Testis (tissue), 2 donors: ENCODE results near the gene LGALS4.

Source experiments
- POLR2A ChIP-seq: fragments of 450-650 bp; IDR thresholded peaks from one replicate; pipeline ENCODE4 v1.6.1; 2017; ENCODE audit warnings: antibody characterized with exemption, mild to moderate bottlenecking, moderate library complexity
- TF ChIP-seq, protein P1 (sequence below), 3 experiments: fragments of 450-650 bp in 2 of 3; fragments of 200-600 bp in 1 of 3; sonication (generic) in 1 of 3; IDR thresholded peaks; one replicate each; pipeline ENCODE4 v1.5.1; 2016 to 2019; ENCODE audit warnings: antibody characterized with exemption in 3 of 3, mild to moderate bottlenecking in 2 of 3, moderate library complexity in 1 of 3

DNA sequence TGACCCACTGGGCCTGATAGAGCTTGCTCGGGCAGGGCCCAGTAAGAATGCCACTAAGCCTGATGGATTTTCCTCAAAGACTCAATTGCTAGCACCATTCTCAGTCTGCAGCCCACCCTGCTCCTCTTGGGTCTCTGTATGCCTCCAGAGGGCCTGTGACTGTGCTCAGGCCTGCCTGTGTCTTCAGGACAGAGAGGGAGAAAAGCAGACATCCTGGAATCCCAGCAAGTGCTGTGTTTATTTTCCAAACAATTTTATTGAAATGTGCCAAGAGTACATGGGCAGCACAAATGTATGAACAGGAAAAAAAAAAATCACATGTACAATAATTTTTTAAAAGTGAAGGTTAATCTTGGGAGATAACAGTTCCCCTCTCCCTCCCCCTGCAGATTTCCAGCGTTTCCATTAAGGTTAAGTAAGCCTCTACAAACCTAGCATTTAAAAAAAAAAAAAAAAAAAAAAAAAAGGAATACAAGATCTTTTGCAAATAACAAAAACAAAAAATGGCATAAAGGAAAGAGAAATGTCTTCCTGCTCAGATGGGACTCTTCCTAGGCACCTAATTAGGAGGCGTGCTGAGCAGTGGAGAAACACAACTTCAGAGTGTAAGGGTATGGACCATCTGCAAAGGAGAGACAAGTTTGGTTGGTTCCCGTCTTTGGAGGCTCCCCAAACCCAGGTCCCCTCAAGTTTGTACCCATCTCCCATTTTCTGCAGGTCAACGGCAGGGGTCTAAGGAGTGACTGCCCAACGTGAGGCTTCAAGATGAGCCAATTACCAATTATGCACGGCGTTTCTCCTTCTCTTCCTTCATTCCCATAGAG, 23.6 kb upstream of the LGALS4 start:
- TF ChIP-seq, protein P1, sequence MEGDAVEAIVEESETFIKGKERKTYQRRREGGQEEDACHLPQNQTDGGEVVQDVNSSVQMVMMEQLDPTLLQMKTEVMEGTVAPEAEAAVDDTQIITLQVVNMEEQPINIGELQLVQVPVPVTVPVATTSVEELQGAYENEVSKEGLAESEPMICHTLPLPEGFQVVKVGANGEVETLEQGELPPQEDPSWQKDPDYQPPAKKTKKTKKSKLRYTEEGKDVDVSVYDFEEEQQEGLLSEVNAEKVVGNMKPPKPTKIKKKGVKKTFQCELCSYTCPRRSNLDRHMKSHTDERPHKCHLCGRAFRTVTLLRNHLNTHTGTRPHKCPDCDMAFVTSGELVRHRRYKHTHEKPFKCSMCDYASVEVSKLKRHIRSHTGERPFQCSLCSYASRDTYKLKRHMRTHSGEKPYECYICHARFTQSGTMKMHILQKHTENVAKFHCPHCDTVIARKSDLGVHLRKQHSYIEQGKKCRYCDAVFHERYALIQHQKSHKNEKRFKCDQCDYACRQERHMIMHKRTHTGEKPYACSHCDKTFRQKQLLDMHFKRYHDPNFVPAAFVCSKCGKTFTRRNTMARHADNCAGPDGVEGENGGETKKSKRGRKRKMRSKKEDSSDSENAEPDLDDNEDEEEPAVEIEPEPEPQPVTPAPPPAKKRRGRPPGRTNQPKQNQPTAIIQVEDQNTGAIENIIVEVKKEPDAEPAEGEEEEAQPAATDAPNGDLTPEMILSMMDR (IDR thresholded peaks at IDR 0.05) = no peak
- no peak for TF ChIP-seq POLR2A
